Muscle of leg (tissue), 11 donors: ENCODE data around the gene KCNJ4. TPM values are rescaled to one million over a fixed set of nuclear protein-coding genes. Genes with fewer than 3 reads are reported as not detected.
"Not testable (repeated sequence)": the region's sequence is repeated elsewhere in the genome, so short reads cannot be mapped to it uniquely, and the experiment has no call there.

Source experiments
- DNase-seq: peaks from one replicate; pipeline ENCODE4 v3.0.0; 2013
- H3K27ac ChIP-seq: one replicate; pipeline ENCODE4 v1.5.1; 2013; ENCODE audit warnings: mild to moderate bottlenecking, low read length, control low read depth
- H3K27me3 ChIP-seq: one replicate; pipeline ENCODE4 v1.6.1; 2013; ENCODE audit warnings: low read length; ENCODE audit not compliant: control insufficient read depth, insufficient read depth
- H3K36me3 ChIP-seq: one replicate; pipeline ENCODE4 v1.6.1; 2013; ENCODE audit warnings: low read length; ENCODE audit not compliant: control insufficient read depth, insufficient read depth
- H3K4me1 ChIP-seq: one replicate; pipeline ENCODE4 v1.6.1; 2013; ENCODE audit warnings: low read length; ENCODE audit not compliant: control insufficient read depth, insufficient read depth
- H3K4me3 ChIP-seq: one replicate; pipeline ENCODE4 v1.5.1; 2013; ENCODE audit warnings: low read length, control low read depth
- H3K9me3 ChIP-seq: replicated peaks from 2 replicates; pipeline ENCODE4 v1.6.1; 2013; ENCODE audit warnings: low read depth, low read length; ENCODE audit not compliant: control insufficient read depth
- WGBS: methylation state at CpG from one replicate; pipeline ENCODE4 v1.1.5; 2013; ENCODE audit warnings: missing lambda C conversion rate; ENCODE audit not compliant: insufficient coverage; 5-methylcytosine and 5-hydroxymethylcytosine counted together
- polyA plus RNA-seq, 8 donors: library from polyadenylated mRNA; unstranded; fragments of 120-200 nt; gene quantifications; one replicate each; pipeline versions ENCODE4 v1.2.1 to v1.2.3, GENCODE V29; 2013; ENCODE audit warnings: inconsistent platforms in 1 of 8, low replicate concordance in 1 of 8; ENCODE audit not compliant: insufficient read length in 8 of 8, insufficient read depth in 1 of 8
- total RNA-seq: library from RNA; stranded (reverse); fragments of 120-200 nt; gene quantifications from one replicate; pipeline ENCODE4 v1.2.4, GENCODE V29; 2013

Gene KCNJ4
- total and polyA plus RNA-seq, 9 donors: 0.27 to 0.80 (median 0.37) TPM

DNA sequence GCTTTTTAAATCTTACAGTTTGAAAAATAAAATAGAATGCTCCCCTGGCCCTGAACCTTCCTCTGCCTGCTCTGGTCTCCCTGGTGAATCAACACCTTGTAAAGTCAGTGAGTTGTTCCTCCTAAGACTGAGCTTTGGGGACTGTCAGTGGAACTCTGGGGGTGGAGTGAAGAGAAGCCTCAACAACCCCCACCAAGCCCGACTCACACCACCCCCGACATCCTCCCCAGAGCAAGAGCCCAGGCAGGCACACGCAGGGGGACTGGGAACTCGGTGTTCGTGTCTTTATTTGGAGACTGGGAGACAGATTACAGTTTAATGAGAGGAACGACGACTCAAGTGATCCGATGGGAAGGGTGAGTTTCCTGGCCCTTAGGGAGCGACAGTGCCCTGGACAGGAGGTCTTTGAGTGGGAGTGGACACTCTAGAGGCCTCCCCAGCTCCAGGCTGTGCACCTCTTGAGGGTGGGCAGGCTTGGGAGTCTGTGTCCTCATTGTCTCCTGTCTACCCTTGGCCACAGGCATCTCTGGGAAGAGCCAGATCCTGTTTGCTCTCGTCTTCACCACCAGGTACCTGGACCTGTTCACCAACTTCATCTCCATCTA lies 19.1 kb upstream of the KCNJ4 start:
- Histone ChIP-seq H3K9me3 (no peaks in the 10 kb centered on the region), H3K27me3 (no peaks in the 10 kb centered on the region), H3K27ac (no peak overlapping the region), H3K36me3 (peaks cover 8% of the 10 kb centered on the region), H3K4me1 (no peaks in the 10 kb centered on the region), H3K4me3 (no peak overlapping the region)
- peak; percentile 1 for DNase-seq
- 51% methylated on average over 7 of the region's 10 CpGs for WGBS

DNA sequence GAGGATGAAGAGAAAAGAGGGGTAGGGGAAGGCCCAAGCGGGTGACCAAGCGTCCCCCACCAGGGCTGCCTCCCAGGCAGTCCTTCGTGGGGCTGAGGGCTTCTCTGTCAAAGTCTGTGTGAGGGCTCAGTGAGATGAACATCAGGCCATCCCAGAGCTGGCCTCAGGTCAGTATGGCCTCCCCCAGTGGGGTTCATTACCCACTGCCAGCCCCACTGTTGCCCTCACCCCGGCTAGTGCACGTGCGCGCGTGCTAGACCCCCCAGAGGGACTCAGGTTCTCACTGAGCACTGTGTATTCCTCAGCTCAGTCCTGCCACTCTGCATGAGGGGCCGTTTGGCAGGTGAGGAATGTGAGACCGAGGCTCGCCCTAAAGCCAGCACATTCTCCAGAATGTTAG lies 16.2 kb upstream of the KCNJ4 start:
- Histone ChIP-seq H3K9me3 (no peaks in the 10 kb centered on the region), H3K4me3 (no peak overlapping the region), H3K4me1 (peaks cover 11% of the 10 kb centered on the region), H3K27me3 (peaks cover 18% of the 10 kb centered on the region), H3K36me3 (no peaks in the 10 kb centered on the region), H3K27ac (no peak overlapping the region)
- no peak for DNase-seq
- WGBS: 82% methylated on average over 5 of the region's 11 CpGs

DNA sequence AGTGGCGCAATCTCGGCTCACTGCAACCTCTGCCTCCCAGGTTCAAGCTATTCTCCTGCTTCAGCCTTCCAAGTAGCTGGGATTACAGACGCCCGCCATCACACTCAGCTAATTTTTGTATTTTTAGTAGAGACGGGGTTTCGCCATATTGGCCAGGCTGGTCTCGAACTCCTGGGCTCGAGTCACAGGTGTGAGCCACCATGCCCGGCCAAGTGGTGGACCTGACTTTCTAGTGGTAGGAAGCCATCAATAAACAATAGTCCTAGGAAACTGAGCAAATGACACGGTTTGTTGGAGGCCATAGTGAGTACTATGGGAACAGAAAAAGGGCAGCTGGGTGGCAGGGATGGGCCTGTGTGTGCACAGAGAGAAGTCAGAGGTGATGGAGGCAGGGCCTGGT lies 15.2 kb upstream of the KCNJ4 start:
- WGBS: 91% methylated on average over 5 of the region's 10 CpGs
- DNase-seq, H3K27ac ChIP-seq, H3K9me3 ChIP-seq, H3K4me3 ChIP-seq, H3K36me3 ChIP-seq: not testable (repeated sequence)
- Histone ChIP-seq H3K4me1 (peaks cover 11% of the 10 kb centered on the region), H3K27me3 (peaks cover 29% of the 10 kb centered on the region)

DNA sequence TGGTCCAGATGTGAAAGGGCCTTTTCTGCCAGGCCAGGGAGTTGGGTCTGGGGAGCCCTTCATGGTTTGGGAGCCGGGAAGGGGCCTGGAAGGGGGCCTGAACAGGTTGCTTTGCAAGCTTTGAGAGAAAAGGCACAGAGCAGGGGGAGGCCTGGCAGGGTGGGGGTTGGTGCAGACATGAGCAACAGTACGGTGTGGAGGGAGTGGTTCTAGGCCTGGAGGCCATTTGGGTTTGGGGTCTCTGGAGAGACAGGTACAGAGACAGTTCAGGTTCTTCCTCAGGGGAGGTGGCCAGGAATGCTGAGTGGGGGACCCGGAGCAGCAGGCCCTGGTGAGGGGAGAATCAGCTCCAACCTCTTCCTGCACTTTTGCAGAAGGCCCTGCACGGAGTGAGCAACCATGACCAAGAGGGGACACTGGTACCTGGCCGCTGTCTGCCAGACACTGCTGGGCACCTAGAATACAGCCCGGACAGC lies 14.3 kb upstream of the KCNJ4 start:
- no peak for DNase-seq
- Histone ChIP-seq H3K27ac (no peak overlapping the region), H3K27me3 (peaks cover 33% of the 10 kb centered on the region), H3K4me3 (peak overlapping the region; percentile 78), H3K9me3 (no peaks in the 10 kb centered on the region), H3K36me3 (no peaks in the 10 kb centered on the region), H3K4me1 (peaks cover 11% of the 10 kb centered on the region)
- 41% methylated on average over 4 of the region's 6 CpGs for WGBS

DNA sequence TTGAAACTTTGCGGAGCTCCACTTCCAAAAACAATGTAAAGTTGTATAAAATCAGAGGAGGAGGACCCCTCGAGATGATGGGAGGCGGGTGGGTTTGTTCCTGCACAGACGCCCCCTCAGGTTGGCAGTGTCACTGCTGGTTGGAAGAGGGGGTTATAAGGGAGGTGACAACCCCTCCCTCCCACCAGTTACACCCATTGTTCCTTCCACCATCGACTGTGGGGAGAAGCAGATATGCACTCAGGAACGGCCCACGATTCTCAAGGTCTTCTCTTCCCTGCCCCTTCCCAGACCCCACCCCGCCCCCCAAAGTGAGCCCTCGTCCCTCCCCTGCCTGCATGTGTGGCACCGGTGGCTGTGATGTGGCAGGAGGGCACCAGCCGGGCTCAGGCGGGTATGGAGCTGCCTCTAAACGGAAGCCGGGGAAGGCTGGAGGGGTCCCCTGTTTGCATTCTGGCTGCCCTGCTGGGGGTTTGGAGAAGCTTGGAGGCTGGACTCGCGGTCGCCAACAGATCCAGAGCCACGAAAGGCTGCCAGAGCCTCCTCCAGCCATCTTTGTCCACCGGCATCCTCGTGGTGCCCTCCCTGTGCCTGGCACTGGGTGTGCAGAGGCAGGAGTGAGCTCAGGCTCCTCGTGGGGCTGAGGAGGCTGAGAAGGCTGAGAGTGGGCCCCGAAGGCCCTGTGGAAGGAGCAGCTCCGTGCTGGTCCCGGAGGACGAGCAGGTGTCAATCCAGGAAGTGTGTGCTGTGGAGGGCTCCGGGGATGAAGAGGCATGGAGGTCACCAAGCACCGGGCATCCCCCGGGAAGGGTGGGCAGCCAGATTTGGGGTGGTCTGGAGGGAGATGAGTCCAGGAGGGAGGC lies 13.7 kb upstream of the KCNJ4 start:
- H3K9me3 ChIP-seq: no peaks in the 10 kb centered on the region
- DNase-seq: no peak
- peaks cover 38% of the 10 kb centered on the region for H3K27me3 ChIP-seq
- H3K4me3 ChIP-seq: peak overlapping the region; percentile 78
- WGBS: 51% methylated on average over 14 of the region's 28 CpGs
- H3K4me1 ChIP-seq: peaks cover 12% of the 10 kb centered on the region
- H3K36me3 ChIP-seq: no peaks in the 10 kb centered on the region
- peak overlapping the region; percentile 76 for H3K27ac ChIP-seq

DNA sequence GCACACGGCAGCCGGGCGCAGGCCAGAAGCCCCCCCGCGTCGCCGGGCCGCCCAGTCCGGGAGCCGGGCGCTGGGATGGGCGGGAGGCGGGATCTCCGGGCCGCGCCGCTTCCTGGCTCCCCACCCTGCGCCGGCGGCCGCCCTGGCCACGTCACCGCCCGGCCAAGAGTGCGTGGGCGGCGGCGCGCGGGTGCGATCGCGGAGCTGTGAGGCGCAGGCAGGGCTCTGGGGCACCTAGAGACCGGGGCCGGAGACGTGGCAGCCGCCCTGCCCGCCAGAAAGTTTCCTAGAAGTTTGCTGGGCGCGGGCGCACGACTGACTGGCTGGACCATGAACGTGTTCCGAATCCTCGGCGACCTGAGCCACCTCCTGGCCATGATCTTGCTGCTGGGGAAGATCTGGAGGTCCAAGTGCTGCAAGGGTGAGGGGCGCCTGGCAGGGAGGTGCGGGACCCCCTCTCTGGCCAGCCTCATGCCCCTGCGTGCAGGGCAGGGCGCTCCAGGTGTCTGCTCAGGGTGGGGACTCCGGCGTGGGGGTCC lies 13.0 kb upstream of the KCNJ4 start, which contains the start of gene KDELR3:
Gene KDELR3, plus strand, starts transcription at position 193 of the 539 bp plus-strand sequence. Its CDS starts 138 bp downstream, at position 331.
- Histone ChIP-seq H3K4me1 (peaks cover 18% of the 10 kb centered on the region), H3K36me3 (no peaks in the 10 kb centered on the region), H3K27me3 (peaks cover 41% of the 10 kb centered on the region), H3K9me3 (no peaks in the 10 kb centered on the region), H3K4me3 (peak within 1 kb of the TSS; percentile 78), H3K27ac (peak within 1 kb of the TSS; percentile 76)
- DNase-seq: peak; percentile 87
- under 1% methylated on average over 50 of the region's 53 CpGs for WGBS

DNA sequence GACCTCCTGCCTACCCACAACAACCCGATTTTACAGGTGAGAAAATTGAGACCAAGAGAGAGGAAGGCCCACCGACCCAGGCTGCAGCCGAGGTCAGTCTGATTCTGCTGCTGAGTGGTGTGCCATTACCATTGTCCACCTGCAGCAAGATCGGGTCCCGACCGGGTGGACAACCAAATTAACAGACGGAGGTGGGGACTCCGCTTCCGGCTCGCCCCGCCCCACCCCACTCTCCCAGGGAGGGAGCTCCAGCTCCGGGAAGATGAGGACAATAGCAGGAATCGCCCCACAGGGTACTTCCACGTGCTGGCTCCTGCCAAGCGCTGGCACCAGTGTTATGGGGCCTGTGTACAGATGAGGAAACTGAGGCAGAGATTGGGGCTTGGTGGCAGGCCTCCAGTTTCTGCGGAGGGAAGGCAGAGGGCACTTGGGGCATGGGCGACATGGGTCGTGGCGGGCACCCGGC lies 12.5 kb upstream of the KCNJ4 start:
- Histone ChIP-seq H3K27ac (no peak overlapping the region), H3K4me1 (peaks cover 18% of the 10 kb centered on the region), H3K9me3 (no peaks in the 10 kb centered on the region), H3K27me3 (peaks cover 44% of the 10 kb centered on the region), H3K4me3 (peak overlapping the region; percentile 36), H3K36me3 (no peaks in the 10 kb centered on the region)
- peak; percentile 50 for DNase-seq
- WGBS: 5% methylated on average over 14 of the region's 20 CpGs

DNA sequence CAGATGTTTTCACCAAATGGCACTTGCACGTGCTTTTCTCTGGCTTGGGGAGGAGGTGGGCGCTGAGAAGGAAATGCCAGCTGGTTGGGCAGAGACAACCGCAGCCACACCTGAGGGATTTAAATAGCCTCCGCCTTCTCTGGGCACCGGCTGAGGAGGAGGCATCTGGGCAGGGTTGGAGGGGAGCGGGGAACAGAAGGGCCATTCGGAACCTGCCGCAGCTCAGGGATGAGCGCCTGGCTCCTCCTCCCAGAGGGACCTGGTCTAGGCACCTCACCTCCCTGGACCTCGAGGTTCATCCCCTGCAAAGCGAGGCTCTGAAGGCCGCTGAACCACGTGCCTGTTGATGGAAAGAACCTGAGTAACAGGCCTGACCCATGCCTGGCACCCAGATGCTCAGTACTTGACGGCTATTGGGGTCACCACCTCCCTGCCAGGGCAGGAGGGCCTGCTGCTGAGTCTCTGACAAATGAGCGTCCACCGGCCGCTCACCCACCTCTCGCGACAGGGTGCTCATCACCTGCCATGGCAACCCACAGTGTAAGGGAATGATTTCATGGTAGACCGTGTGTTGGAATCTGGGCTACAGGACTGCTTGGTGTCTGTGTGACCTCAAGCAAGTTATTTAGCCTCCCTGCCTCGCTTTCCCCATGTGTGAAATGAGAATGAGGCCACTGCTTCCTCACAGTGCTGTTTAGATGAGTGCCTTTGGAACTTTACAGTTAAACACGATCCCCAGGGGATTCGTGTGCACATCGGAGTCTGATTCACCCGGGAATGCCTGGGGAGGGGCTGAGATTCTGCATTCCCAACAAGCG lies 10.9 kb upstream of the KCNJ4 start:
- no peak overlapping the region for H3K27ac ChIP-seq
- H3K9me3 ChIP-seq: no peaks in the 10 kb centered on the region
- H3K36me3 ChIP-seq: no peaks in the 10 kb centered on the region
- no peak for DNase-seq
- H3K27me3 ChIP-seq: peaks cover 59% of the 10 kb centered on the region
- 61% methylated on average over 24 of the region's 26 CpGs for WGBS
- no peak overlapping the region for H3K4me3 ChIP-seq
- peaks cover 31% of the 10 kb centered on the region for H3K4me1 ChIP-seq

DNA sequence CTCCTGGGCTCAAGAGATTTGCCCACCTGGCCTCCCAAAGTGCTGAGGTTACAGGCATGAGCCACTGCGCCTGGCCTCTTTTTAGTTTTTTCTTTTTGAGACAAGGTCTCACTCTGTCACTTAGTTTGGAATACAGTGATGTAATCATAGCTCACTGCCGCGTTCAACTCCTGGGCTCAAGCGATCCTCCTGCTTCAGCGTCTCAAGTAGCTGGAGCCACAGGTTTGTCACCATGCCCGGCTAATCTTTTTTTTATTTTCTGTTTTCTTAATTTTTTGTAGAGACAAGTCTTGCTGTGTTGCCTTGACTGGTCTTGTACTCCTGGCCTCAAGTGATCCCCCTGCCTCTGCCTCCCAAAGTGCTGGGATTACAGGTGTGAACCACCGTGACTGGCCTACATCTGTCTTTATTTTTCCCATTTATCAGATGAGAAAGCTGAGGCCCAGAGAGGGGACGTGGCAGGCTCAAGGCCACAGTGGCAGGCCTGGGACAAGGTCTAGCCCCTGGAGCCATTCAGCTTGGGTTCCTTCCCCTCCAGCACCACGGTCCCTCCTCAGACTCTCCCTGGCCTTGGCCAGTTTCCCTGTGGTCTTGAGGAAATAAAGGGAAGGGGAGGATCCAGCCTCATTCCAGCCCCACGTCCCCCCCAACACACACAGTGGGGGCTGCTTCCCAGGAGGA lies 10.1 kb upstream of the KCNJ4 start:
- Histone ChIP-seq H3K27ac (no peak overlapping the region), H3K4me1 (peaks cover 34% of the 10 kb centered on the region), H3K9me3 (no peaks in the 10 kb centered on the region), H3K36me3 (no peaks in the 10 kb centered on the region), H3K27me3 (peaks cover 66% of the 10 kb centered on the region), H3K4me3 (no peak overlapping the region)
- WGBS: 69% methylated on average over 5 of the region's 10 CpGs
- no peak for DNase-seq
